Panc1 (cell line): Measurements from ENCODE around the gene SIAH3. TPM values are rescaled to one million over a fixed set of nuclear protein-coding genes. Genes with fewer than 3 reads are reported as not detected.

ENCODE experiments used
- ATAC-seq: fragments of 200-7000 bp; cut with Tn5 transposase; 2 replicates; pipeline ENCODE4 v1.9.1; 2020; ENCODE audit warnings: mild to moderate bottlenecking, moderate library complexity
- BruUV-seq: library from RNA; stranded (reverse); fragments of 400-500 nt; replicated peaks from 2 replicates; lab custom pipeline; 2021; lab: Mats Ljungman, UMichigan
- CTCF ChIA-PET: fragments of 300-600 bp; sonication (Branson Sonifier 250); formaldehyde crosslinking; loops from one replicate; lab custom pipeline; 2022; ENCODE audit warnings: antibody characterized with exemption; lab: Charles Lee
- POLR2A ChIA-PET: fragments of 300-600 bp; sonication (Branson Sonifier 250); formaldehyde crosslinking; loops from one replicate; lab custom pipeline; 2022; ENCODE audit warnings: antibody characterized with exemption; lab: Charles Lee
- DNase-seq: peaks from one replicate; pipeline ENCODE4 v3.0.0-alpha.2; 2010; ENCODE audit warnings: low read depth, low spot score
- H3K27ac ChIP-seq: 2 replicates; pipeline ENCODE4 v1.5.1; 2011; ENCODE audit warnings: mild to moderate bottlenecking, low read length, inconsistent platforms
- H3K27me3 ChIP-seq: fragments of 200-500 bp; sonication (Bioruptor generic); 2 replicates; pipeline ENCODE4 v1.6.0; 2014; ENCODE audit warnings: low read length, inconsistent platforms; ENCODE audit not compliant: control insufficient read depth, insufficient read depth
- H3K36me3 ChIP-seq: fragments of 200-500 bp; sonication (Bioruptor generic); 2 replicates; pipeline ENCODE4 v1.5.1; 2014; ENCODE audit warnings: inconsistent platforms, mild to moderate bottlenecking, low read length, moderate library complexity; ENCODE audit not compliant: control insufficient read depth, insufficient read depth
- H3K4me1 ChIP-seq: 2 replicates; pipeline ENCODE4 v1.5.1; 2011; ENCODE audit warnings: inconsistent platforms, mild to moderate bottlenecking, low read length, moderate library complexity; ENCODE audit not compliant: control insufficient read depth, insufficient read depth
- H3K4me3 ChIP-seq, 2 experiments: 2 replicates each; pipeline ENCODE4 v1.5.1; 2011 to 2012; ENCODE audit warnings: low read depth in 2 of 2, low read length in 2 of 2, mild to moderate bottlenecking in 2 of 2, inconsistent platforms in 1 of 2, moderate library complexity in 1 of 2
- H3K9me3 ChIP-seq: fragments of 200-500 bp; sonication (Bioruptor generic); 2 replicates; pipeline ENCODE4 v1.5.1; 2014; ENCODE audit warnings: low read depth, mild to moderate bottlenecking, inconsistent platforms, low read length, moderate library complexity; ENCODE audit not compliant: control insufficient read depth, insufficient read depth
- POLR2AphosphoS5 ChIP-seq: IDR thresholded peaks from 2 replicates; pipeline ENCODE4 v1.6.1; 2012; ENCODE audit warnings: mild to moderate bottlenecking, low read depth, low read length, moderate library complexity
- SIN3A ChIP-seq: IDR thresholded peaks from 2 replicates; pipeline ENCODE4 v1.6.1; 2012; ENCODE audit warnings: low read depth, mild to moderate bottlenecking, low read length, moderate library complexity, borderline replicate concordance; ENCODE audit not compliant: insufficient read depth
- TCF7L2 ChIP-seq: IDR thresholded peaks from 2 replicates; pipeline ENCODE4 v1.6.1; 2011; ENCODE audit warnings: mild to moderate bottlenecking, low read depth, low read length, inconsistent platforms
- in situ Hi-C: cut with HindIII; loops from 2 replicates; pipeline ENCODE4 v1.10.0; 2016; ENCODE audit warnings: low sequenced_read_pairs, low pct_unique_long_range_greater_than_20kb
- intact Hi-C: fragments of 100-400 bp; cut with micrococcal nuclease; formaldehyde crosslinking; loops from one replicate; pipeline ENCODE4 v1.10.0; 2022; ENCODE audit not compliant: unreplicated experiment
- total RNA-seq: library from RNA; stranded (reverse); gene quantifications from one replicate; pipeline ENCODE4 v1.2.1, GENCODE V29; 2021; ENCODE audit not compliant: unreplicated experiment
- TF ChIP-seq, protein P1 (sequence below): fragments of 450-650 bp; IDR thresholded peaks from 2 replicates; pipeline ENCODE4 v1.5.1; 2017; ENCODE audit warnings: mild to moderate bottlenecking
- TF ChIP-seq, protein P2 (sequence below), 2 experiments: IDR thresholded peaks; 2 replicates each; pipeline ENCODE4 v1.6.1; 2011 to 2012; ENCODE audit warnings: low read depth in 2 of 2, control low read depth in 1 of 2, low read length in 1 of 2, mild to moderate bottlenecking in 1 of 2, moderate library complexity in 1 of 2; ENCODE audit not compliant: insufficient read depth in 1 of 2

SIAH3 gene
- total RNA-seq, 1 experiment from 2014 or later, result not detected

DNA sequence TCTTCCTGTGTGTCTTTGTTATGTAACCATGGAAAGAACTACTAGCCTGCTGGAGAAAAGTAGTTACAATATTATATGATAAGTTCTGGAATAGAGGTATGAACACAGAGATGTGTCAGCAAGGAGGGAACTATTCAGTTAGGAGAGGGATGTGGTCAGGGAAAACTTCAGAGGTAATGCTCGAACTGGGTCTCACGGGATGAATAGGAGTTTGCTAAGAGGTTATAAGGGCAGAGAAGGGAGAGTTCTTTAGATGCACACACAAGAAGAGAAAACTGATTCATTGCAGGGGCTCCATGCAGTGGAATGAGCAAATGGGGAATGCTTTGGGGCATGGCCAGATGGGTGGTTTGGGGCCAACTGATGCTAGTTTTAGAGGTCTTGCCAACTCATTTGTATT is 46.0 kb upstream of the SIAH3 start:
- no peaks in the 10 kb centered on the region for H3K9me3 ChIP-seq
- DNase-seq, result no peak
- no peak overlapping the region for H3K4me3 ChIP-seq
- intact Hi-C loops (no loop called here), in situ Hi-C loops (no loop called here)
- TF ChIP-seq, protein P1, sequence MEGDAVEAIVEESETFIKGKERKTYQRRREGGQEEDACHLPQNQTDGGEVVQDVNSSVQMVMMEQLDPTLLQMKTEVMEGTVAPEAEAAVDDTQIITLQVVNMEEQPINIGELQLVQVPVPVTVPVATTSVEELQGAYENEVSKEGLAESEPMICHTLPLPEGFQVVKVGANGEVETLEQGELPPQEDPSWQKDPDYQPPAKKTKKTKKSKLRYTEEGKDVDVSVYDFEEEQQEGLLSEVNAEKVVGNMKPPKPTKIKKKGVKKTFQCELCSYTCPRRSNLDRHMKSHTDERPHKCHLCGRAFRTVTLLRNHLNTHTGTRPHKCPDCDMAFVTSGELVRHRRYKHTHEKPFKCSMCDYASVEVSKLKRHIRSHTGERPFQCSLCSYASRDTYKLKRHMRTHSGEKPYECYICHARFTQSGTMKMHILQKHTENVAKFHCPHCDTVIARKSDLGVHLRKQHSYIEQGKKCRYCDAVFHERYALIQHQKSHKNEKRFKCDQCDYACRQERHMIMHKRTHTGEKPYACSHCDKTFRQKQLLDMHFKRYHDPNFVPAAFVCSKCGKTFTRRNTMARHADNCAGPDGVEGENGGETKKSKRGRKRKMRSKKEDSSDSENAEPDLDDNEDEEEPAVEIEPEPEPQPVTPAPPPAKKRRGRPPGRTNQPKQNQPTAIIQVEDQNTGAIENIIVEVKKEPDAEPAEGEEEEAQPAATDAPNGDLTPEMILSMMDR, result no peak
- no peak for TF ChIP-seq TCF7L2
- no peak for TF ChIP-seq POLR2AphosphoS5
- no peak for TF ChIP-seq SIN3A
- TF ChIP-seq, protein P2, sequence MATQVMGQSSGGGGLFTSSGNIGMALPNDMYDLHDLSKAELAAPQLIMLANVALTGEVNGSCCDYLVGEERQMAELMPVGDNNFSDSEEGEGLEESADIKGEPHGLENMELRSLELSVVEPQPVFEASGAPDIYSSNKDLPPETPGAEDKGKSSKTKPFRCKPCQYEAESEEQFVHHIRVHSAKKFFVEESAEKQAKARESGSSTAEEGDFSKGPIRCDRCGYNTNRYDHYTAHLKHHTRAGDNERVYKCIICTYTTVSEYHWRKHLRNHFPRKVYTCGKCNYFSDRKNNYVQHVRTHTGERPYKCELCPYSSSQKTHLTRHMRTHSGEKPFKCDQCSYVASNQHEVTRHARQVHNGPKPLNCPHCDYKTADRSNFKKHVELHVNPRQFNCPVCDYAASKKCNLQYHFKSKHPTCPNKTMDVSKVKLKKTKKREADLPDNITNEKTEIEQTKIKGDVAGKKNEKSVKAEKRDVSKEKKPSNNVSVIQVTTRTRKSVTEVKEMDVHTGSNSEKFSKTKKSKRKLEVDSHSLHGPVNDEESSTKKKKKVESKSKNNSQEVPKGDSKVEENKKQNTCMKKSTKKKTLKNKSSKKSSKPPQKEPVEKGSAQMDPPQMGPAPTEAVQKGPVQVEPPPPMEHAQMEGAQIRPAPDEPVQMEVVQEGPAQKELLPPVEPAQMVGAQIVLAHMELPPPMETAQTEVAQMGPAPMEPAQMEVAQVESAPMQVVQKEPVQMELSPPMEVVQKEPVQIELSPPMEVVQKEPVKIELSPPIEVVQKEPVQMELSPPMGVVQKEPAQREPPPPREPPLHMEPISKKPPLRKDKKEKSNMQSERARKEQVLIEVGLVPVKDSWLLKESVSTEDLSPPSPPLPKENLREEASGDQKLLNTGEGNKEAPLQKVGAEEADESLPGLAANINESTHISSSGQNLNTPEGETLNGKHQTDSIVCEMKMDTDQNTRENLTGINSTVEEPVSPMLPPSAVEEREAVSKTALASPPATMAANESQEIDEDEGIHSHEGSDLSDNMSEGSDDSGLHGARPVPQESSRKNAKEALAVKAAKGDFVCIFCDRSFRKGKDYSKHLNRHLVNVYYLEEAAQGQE (IDR thresholded peaks at IDR 0.05; ENCODE audit: insufficient read depth in 1 of 2, low read depth in 2 of 2, low read length in 1 of 2), result no peak
- peaks cover 2% of the 10 kb centered on the region; the same call in 1 of the 2 replicates for H3K27me3 ChIP-seq
- ChIA-PET POLR2A (no interaction called here), CTCF (no interaction called here)
- no peaks in the 10 kb centered on the region for H3K36me3 ChIP-seq
- ATAC-seq, result no peak
- no TSS peak for BruUV-seq
- H3K4me1 ChIP-seq, result no peaks in the 10 kb centered on the region
- H3K27ac ChIP-seq, result no peak overlapping the region

DNA sequence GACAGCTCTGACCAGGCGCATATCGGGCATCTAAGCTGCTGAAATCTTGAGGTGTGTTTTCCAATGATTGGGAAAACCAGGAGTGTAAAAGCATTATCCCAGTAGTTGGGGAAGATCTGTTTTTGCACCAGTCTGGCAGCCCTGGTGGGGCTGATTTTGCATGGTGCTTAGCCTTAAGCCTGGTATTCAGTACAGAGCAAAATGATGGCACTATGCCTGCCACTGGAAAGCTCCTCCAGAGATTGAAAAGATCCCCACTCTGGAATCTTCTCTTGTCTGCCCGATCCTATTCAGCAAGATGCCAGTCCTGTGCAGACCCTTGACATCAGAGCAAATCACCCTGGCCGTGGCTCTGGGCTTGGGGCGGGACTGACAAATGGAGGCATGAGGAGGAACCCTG is 44.7 kb upstream of the SIAH3 start:
- in situ Hi-C loops, result no loop called here
- DNase-seq (no peak), ATAC-seq (no peak)
- TF ChIP-seq SIN3A, result no peak
- no peak for TF ChIP-seq TCF7L2
- TF ChIP-seq, protein P1, result no peak
- TF ChIP-seq POLR2AphosphoS5, result no peak
- TF ChIP-seq, protein P2 (IDR thresholded peaks at IDR 0.05; ENCODE audit: insufficient read depth in 1 of 2, low read depth in 2 of 2, low read length in 1 of 2), result no peak
- Histone ChIP-seq H3K36me3 (no peaks in the 10 kb centered on the region), H3K27me3 (peaks cover 2% of the 10 kb centered on the region; the same call in 1 of the 2 replicates), H3K4me1 (no peaks in the 10 kb centered on the region), H3K9me3 (no peaks in the 10 kb centered on the region), H3K4me3 (no peak overlapping the region), H3K27ac (no peak overlapping the region)
- POLR2A ChIA-PET, result no interaction called here
- no TSS peak for BruUV-seq
- CTCF ChIA-PET, result no interaction called here
- intact Hi-C loops, result no loop called here
